Muscle of back (tissue), 13 donors: ENCODE data around the gene ZBTB8A. TPM values are rescaled to one million over a fixed set of nuclear protein-coding genes. Genes with fewer than 3 reads are reported as not detected.
A peak's percentile ranks its signal among the peaks of the same experiment; 100 is the strongest.
"Not testable (repeated sequence)": the region's sequence is repeated elsewhere in the genome, so short reads cannot be mapped to it uniquely, and the experiment has no call there.

ENCODE experiments used
- DNase-seq, 3 donors: peaks; one replicate each; pipeline versions ENCODE4 v3.0.0 to v3.0.0-alpha.2; 2013
- long read RNA-seq, 9 donors: transcript quantifications; one replicate each; lab custom pipeline, GENCODE V29; 2026
- polyA plus RNA-seq, 10 donors: library from polyadenylated mRNA; unstranded; fragments of 120-200 nt; gene quantifications; one replicate each; pipeline ENCODE4 v1.2.1, GENCODE V29; 2013; ENCODE audit not compliant: insufficient read length in 10 of 10

Gene ZBTB8A
- polyA plus RNA-seq: 10 to 100 TPM in 5 of 10 donors, 1 to 10 TPM in 5; 8.4 to 11.9 (median 10.4) TPM
- long read RNA-seq, donor 1, full-length matches to known transcripts: 1 of 8 reads
- long read RNA-seq, donor 1, partial matches to known transcripts: 0 of 8 reads
- long read RNA-seq, donor 1, other reads (novel, unspliced or antisense): 7 of 8 reads
- long read RNA-seq, donor 2, full-length matches to known transcripts: 1 of 1 reads
- long read RNA-seq, donor 2, partial matches to known transcripts: 0 of 1 reads
- long read RNA-seq, donor 2, other reads (novel, unspliced or antisense): 0 of 1 reads
- long read RNA-seq, donor 3: 0 reads
- long read RNA-seq, donor 4, partial matches to known transcripts: 0 of 2 reads
- long read RNA-seq, donor 4, other reads (novel, unspliced or antisense): 0 of 2 reads
- long read RNA-seq, donor 5, full-length matches to known transcripts: 1 of 1 reads
- long read RNA-seq, donor 5, partial matches to known transcripts: 0 of 1 reads
- long read RNA-seq, donor 5, other reads (novel, unspliced or antisense): 0 of 1 reads
- long read RNA-seq, donor 6, partial matches to known transcripts: 0 of 3 reads
- long read RNA-seq, donor 6, other reads (novel, unspliced or antisense): 0 of 3 reads
- long read RNA-seq, donor 7, full-length matches to known transcripts: 2 of 2 reads
- long read RNA-seq, donor 7, partial matches to known transcripts: 0 of 2 reads
- long read RNA-seq, donor 7, other reads (novel, unspliced or antisense): 0 of 2 reads
- long read RNA-seq, donor 8: 0 reads
- long read RNA-seq, donor 9: 0 reads

GRCh38 chr1:32538887-32539583, at the start of gene ZBTB8A:
TSS of gene ZBTB8A (plus strand) at chr1:32539427. CDS start at chr1:32592932, 53,505 bp downstream.
- DNase-seq: peak; percentile 47 to 89 (median 67)

GRCh38 chr1:32489774-32490454, 49.3 kb upstream of the ZBTB8A start:
- DNase-seq: no peak

GRCh38 chr1:32491386-32491785, 47.8 kb upstream of the ZBTB8A start:
- no peak for DNase-seq

GRCh38 chr1:32494196-32494595, 45.0 kb upstream of the ZBTB8A start:
- DNase-seq: no peak

GRCh38 chr1:32494711-32495337, 44.4 kb upstream of the ZBTB8A start:
- no peak for DNase-seq

- peak; percentile 18 to 47 (median 25) for DNase-seq
Measured at GRCh38 chr1:32496127-32496526, 43.1 kb upstream of the ZBTB8A start.

GRCh38 chr1:32498751-32499150, 40.5 kb upstream of the ZBTB8A start:
- DNase-seq: no peak

GRCh38 chr1:32500387-32501209, 38.6 kb upstream of the ZBTB8A start:
- peak; percentile 55 to 87 (median 67) for DNase-seq

GRCh38 chr1:32501865-32502264, 37.4 kb upstream of the ZBTB8A start:
- DNase-seq: peak in 1 of 3 donors; percentile 56

GRCh38 chr1:32503153-32503552, 36.1 kb upstream of the ZBTB8A start:
- DNase-seq: no peak

- DNase-seq: no peak
Measured at GRCh38 chr1:32507021-32507420, 32.2 kb upstream of the ZBTB8A start.

- DNase-seq: no peak
Measured at GRCh38 chr1:32508761-32509160, 30.5 kb upstream of the ZBTB8A start.

GRCh38 chr1:32509939-32510338, 29.3 kb upstream of the ZBTB8A start:
- no peak for DNase-seq

GRCh38 chr1:32516402-32516801, 22.8 kb upstream of the ZBTB8A start:
- no peak for DNase-seq

- no peak for DNase-seq
Measured at GRCh38 chr1:32518976-32519375, 20.3 kb upstream of the ZBTB8A start.

GRCh38 chr1:32521165-32521564, 18.1 kb upstream of the ZBTB8A start:
- no peak for DNase-seq

- DNase-seq: no peak
Measured at GRCh38 chr1:32525053-32525452, 14.2 kb upstream of the ZBTB8A start.

GRCh38 chr1:32525661-32526444, 13.4 kb upstream of the ZBTB8A start:
- no peak for DNase-seq

- DNase-seq: not testable (repeated sequence)
Measured at GRCh38 chr1:32528550-32528949, 10.7 kb upstream of the ZBTB8A start.
